ENCODE measurements around the gene BMPER. TPM values are rescaled to one million over a fixed set of nuclear protein-coding genes. Genes with fewer than 3 reads are reported as not detected.

The BMPER gene
- total RNA-seq, 1 experiment from 2014 or later, result not detected

DNA sequence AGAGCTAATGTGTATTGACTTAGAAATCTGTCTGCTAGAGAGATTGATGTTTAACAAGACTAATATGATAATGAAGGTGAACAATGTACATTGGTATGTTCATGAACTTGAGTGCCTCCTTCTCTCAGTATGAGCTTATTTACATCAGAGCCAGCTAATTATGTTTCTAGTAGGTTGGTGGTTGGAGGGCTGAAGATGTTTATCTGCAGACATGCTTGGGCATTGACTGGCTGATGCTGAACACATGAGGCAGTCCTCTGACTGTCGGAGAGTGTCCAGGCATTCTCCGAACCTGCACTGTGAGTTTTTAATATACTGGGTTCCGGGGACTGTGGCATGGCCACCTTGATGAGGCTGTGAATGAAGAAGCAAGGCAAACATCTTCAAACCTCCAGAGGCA, 47.5 kb downstream of the BMPER start:
- no peaks in the 10 kb centered on the region for H3K9me3 ChIP-seq
- no TSS peak for BruUV-seq (replicated peaks)

DNA sequence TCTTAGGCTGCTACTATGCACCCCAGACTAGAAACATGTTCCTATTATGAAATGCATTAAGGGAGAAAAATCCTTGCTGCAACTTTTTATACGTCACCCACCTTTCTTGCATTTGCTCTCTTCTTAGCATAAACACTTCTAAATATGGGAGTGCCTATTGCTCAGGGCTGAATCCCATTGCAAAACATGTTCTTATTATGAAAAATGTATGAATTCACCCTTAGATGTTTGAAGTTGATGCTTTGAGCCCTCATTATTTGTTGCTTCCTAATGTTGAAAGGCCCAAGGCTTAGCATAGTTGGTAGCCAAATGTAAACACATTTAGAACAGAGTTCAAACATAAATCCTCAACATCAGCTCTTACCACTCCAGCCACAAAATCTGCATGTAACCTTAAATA, 52.8 kb downstream of the BMPER start:
- no peaks in the 10 kb centered on the region for H3K4me1 Mint-ChIP-seq (ENCODE audit: low read depth, unreplicated experiment)
- H3K4me3 Mint-ChIP-seq (ENCODE audit: unreplicated experiment), result no peak overlapping the region
- intact Hi-C loops (cut with micrococcal nuclease; ENCODE audit: unreplicated experiment), result no loop called here
- DNase-seq, result no peak
- Histone ChIP-seq H3K27me3 (replicated peaks; ENCODE audit: control insufficient read depth, insufficient read depth, low read length) (no peaks in the 10 kb centered on the region), H3K4me1 (no peaks in the 10 kb centered on the region), H3K4me3 (ENCODE audit: low read depth, low read length) (no peak overlapping the region), H3K9me3 (no peaks in the 10 kb centered on the region), H3K36me3 (ENCODE audit: control insufficient read depth, insufficient read depth, low read length) (no peaks in the 10 kb centered on the region)
- BruUV-seq (replicated peaks), result no TSS peak
- ChIA-PET CTCF (no interaction called here), POLR2A (no interaction called here)
- TF ChIP-seq, protein P1, sequence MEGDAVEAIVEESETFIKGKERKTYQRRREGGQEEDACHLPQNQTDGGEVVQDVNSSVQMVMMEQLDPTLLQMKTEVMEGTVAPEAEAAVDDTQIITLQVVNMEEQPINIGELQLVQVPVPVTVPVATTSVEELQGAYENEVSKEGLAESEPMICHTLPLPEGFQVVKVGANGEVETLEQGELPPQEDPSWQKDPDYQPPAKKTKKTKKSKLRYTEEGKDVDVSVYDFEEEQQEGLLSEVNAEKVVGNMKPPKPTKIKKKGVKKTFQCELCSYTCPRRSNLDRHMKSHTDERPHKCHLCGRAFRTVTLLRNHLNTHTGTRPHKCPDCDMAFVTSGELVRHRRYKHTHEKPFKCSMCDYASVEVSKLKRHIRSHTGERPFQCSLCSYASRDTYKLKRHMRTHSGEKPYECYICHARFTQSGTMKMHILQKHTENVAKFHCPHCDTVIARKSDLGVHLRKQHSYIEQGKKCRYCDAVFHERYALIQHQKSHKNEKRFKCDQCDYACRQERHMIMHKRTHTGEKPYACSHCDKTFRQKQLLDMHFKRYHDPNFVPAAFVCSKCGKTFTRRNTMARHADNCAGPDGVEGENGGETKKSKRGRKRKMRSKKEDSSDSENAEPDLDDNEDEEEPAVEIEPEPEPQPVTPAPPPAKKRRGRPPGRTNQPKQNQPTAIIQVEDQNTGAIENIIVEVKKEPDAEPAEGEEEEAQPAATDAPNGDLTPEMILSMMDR (IDR thresholded peaks at IDR 0.05; ENCODE audit: insufficient read depth in 1 of 2, low read depth in 1 of 2, low read length in 1 of 2, severe bottlenecking in 1 of 2, unreplicated experiment in 1 of 2), result no peak
- no peaks in the 10 kb centered on the region for H3K36me3 Mint-ChIP-seq (ENCODE audit: insufficient read depth, unreplicated experiment)
- no peak overlapping the region for H3K27ac Mint-ChIP-seq (ENCODE audit: unreplicated experiment)
- no peaks in the 10 kb centered on the region for H3K27me3 Mint-ChIP-seq (ENCODE audit: insufficient read depth, unreplicated experiment)
- H3K9me3 Mint-ChIP-seq (ENCODE audit: unreplicated experiment), result no peaks in the 10 kb centered on the region

More for the DNA sequence above, 47.5 kb downstream of the BMPER start:
- Mint-ChIP-seq H3K27me3 (ENCODE audit: insufficient read depth, unreplicated experiment) (peaks cover 5% of the 10 kb centered on the region), H3K36me3 (ENCODE audit: insufficient read depth, unreplicated experiment) (no peaks in the 10 kb centered on the region), H3K27ac (ENCODE audit: unreplicated experiment) (no peak overlapping the region), H3K4me3 (ENCODE audit: unreplicated experiment) (no peak overlapping the region), H3K4me1 (ENCODE audit: low read depth, unreplicated experiment) (no peaks in the 10 kb centered on the region), H3K9me3 (ENCODE audit: unreplicated experiment) (peaks cover 10% of the 10 kb centered on the region)
- no peaks in the 10 kb centered on the region for H3K27me3 ChIP-seq (replicated peaks; ENCODE audit: control insufficient read depth, insufficient read depth, low read length)
- H3K4me1 ChIP-seq, result no peaks in the 10 kb centered on the region
- ChIA-PET CTCF (interaction anchor here (1.3 kb wide), 1 partner anchor 20 kb away, joined by 3 read pairs; no protein-coding TSS in a partner anchor), POLR2A (no interaction called here)
- no peak overlapping the region for H3K4me3 ChIP-seq (ENCODE audit: low read depth, low read length)
- H3K36me3 ChIP-seq (ENCODE audit: control insufficient read depth, insufficient read depth, low read length), result no peaks in the 10 kb centered on the region
- no peak for DNase-seq
- intact Hi-C loops (cut with micrococcal nuclease; ENCODE audit: unreplicated experiment), result no loop called here
- TF ChIP-seq, protein P1 (IDR thresholded peaks at IDR 0.05; ENCODE audit: insufficient read depth in 1 of 2, low read depth in 1 of 2, low read length in 1 of 2, severe bottlenecking in 1 of 2, unreplicated experiment in 1 of 2), result no peak

DNA sequence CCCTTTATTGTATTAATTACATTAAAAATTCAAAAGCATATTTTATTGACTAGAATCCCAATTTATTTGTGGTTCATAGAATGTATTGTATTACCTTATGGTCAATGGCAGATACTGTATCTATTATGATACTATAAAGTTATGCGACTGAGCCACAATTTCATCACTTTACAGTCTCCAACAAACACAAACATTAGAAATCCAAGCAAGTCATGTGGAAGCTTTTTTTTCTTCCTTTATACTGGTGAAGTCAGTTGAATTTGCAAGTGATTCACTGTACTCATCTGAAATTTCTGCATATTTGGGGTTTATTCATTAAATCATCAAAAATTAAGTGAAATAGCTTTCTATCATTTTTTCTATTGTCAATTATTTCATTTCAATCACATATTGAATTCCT, 54.3 kb downstream of the BMPER start:
- H3K4me1 Mint-ChIP-seq (ENCODE audit: low read depth, unreplicated experiment), result no peaks in the 10 kb centered on the region
- no TSS peak for BruUV-seq (replicated peaks)
- H3K4me3 Mint-ChIP-seq (ENCODE audit: unreplicated experiment), result no peak overlapping the region
- no peaks in the 10 kb centered on the region for H3K36me3 ChIP-seq (ENCODE audit: control insufficient read depth, insufficient read depth, low read length)
- H3K9me3 ChIP-seq, result no peaks in the 10 kb centered on the region
- no peak overlapping the region for H3K4me3 ChIP-seq (ENCODE audit: low read depth, low read length)
- intact Hi-C loops (cut with micrococcal nuclease; ENCODE audit: unreplicated experiment), result no loop called here
- H3K27me3 Mint-ChIP-seq (ENCODE audit: insufficient read depth, unreplicated experiment), result no peaks in the 10 kb centered on the region
- no peaks in the 10 kb centered on the region for H3K27me3 ChIP-seq (replicated peaks; ENCODE audit: control insufficient read depth, insufficient read depth, low read length)
- H3K27ac Mint-ChIP-seq (ENCODE audit: unreplicated experiment), result no peak overlapping the region
- no peak for DNase-seq
- H3K36me3 Mint-ChIP-seq (ENCODE audit: insufficient read depth, unreplicated experiment), result no peaks in the 10 kb centered on the region
- no peaks in the 10 kb centered on the region for H3K4me1 ChIP-seq
- ChIA-PET POLR2A (no interaction called here), CTCF (no interaction called here)
- TF ChIP-seq, protein P1 (IDR thresholded peaks at IDR 0.05; ENCODE audit: insufficient read depth in 1 of 2, low read depth in 1 of 2, low read length in 1 of 2, severe bottlenecking in 1 of 2, unreplicated experiment in 1 of 2), result no peak
- no peaks in the 10 kb centered on the region for H3K9me3 Mint-ChIP-seq (ENCODE audit: unreplicated experiment)
